Keratinocyte (primary cell): Measurements from ENCODE around the gene XPOT. TPM values are rescaled to one million over a fixed set of nuclear protein-coding genes. Genes with fewer than 3 reads are reported as not detected.
A peak's percentile ranks its signal among the peaks of the same experiment; 100 is the strongest.

Experiments used
- DNase-seq: peaks from one replicate; pipeline ENCODE4 v3.0.0-alpha.2; 2011; ENCODE audit warnings: low read depth, missing footprints, low spot score
- FAIRE-seq: peaks from 2 replicates; lab custom pipeline; 2011; peaks lifted over from hg19 to GRCh38; lab: Jason Lieb, UNC
- H2AFZ ChIP-seq: 2 replicates; pipeline ENCODE4 v1.6.0; 2012; ENCODE audit warnings: low read length, control low read depth, inconsistent platforms; ENCODE audit not compliant: control insufficient read depth
- H3K27ac ChIP-seq: 2 replicates; pipeline ENCODE4 v1.5.1; 2011; ENCODE audit warnings: low read length; ENCODE audit not compliant: control insufficient read depth, insufficient read depth
- H3K27me3 ChIP-seq: 3 replicates; pipeline ENCODE4 v1.6.0; 2011; ENCODE audit warnings: low read length; ENCODE audit not compliant: control insufficient read depth, insufficient read depth; ENCODE audit errors: extremely low read depth
- H3K36me3 ChIP-seq, 2 experiments: 2 replicates in 1 of 2; 3 replicates in 1 of 2; pipeline ENCODE4 v1.5.1; 2011; ENCODE audit warnings: low read length in 2 of 2, mild to moderate bottlenecking in 1 of 2; ENCODE audit not compliant: control insufficient read depth in 2 of 2, insufficient read depth in 2 of 2; ENCODE audit errors: extremely low read depth in 1 of 2
- H3K4me1 ChIP-seq: 3 replicates; pipeline ENCODE4 v1.5.1; 2011; ENCODE audit warnings: low read length; ENCODE audit not compliant: control insufficient read depth, insufficient read depth; ENCODE audit errors: extremely low read depth
- H3K4me2 ChIP-seq: 3 replicates; pipeline ENCODE4 v1.6.0; 2011; ENCODE audit warnings: low read depth, low read length; ENCODE audit not compliant: control insufficient read depth, insufficient read depth; ENCODE audit errors: extremely low read depth
- H3K4me3 ChIP-seq, 3 experiments: fragments of 200-600 bp in 1 of 3; sonication (generic) in 1 of 3; 2 replicates in 2 of 3; 3 replicates in 1 of 3; pipeline ENCODE4 v1.5.1; 2011 to 2016; ENCODE audit warnings: low read length in 3 of 3, mild to moderate bottlenecking in 3 of 3, control low read depth in 2 of 3, inconsistent platforms in 1 of 3, low read depth in 1 of 3, mixed read lengths in 1 of 3, mixed run types in 1 of 3, moderate library complexity in 1 of 3; ENCODE audit not compliant: control insufficient read depth in 2 of 3, insufficient read depth in 2 of 3; ENCODE audit errors: extremely low read depth in 1 of 3
- H3K79me2 ChIP-seq: 2 replicates; pipeline ENCODE4 v1.6.0; 2012; ENCODE audit warnings: low read length; ENCODE audit not compliant: control insufficient read depth, insufficient read depth
- H3K9ac ChIP-seq: 3 replicates; pipeline ENCODE4 v1.6.0; 2011; ENCODE audit warnings: low read length; ENCODE audit not compliant: control insufficient read depth, insufficient read depth; ENCODE audit errors: extremely low read depth
- H3K9me1 ChIP-seq: 3 replicates; pipeline ENCODE4 v1.6.0; 2011; ENCODE audit warnings: low read length; ENCODE audit not compliant: control insufficient read depth, insufficient read depth; ENCODE audit errors: extremely low read depth
- H3K9me3 ChIP-seq: 2 replicates; pipeline ENCODE4 v1.5.1; 2012; ENCODE audit warnings: low read depth, low read length; ENCODE audit not compliant: control insufficient read depth
- H4K20me1 ChIP-seq: 3 replicates; pipeline ENCODE4 v1.6.0; 2011; ENCODE audit warnings: low read length; ENCODE audit not compliant: control insufficient read depth, insufficient read depth; ENCODE audit errors: extremely low read depth
- CTCF ChIP-seq, 3 experiments: IDR thresholded peaks in 1 of 3; conservative IDR thresholded peaks in 1 of 3; optimal IDR thresholded peaks in 1 of 3; 2 replicates in 2 of 3; 3 replicates in 1 of 3; pipeline versions ENCODE3 to v1.5.1; 2011; ENCODE audit warnings: low read length in 3 of 3, mild to moderate bottlenecking in 3 of 3, moderate library complexity in 2 of 3, control low read depth in 1 of 3, inconsistent platforms in 1 of 3; ENCODE audit not compliant: insufficient read depth in 2 of 3; ENCODE audit errors: extremely low read depth in 1 of 3
- EZH2 ChIP-seq: IDR thresholded peaks from one replicate; pipeline ENCODE4 v1.6.1; 2012; ENCODE audit warnings: inconsistent platforms, mild to moderate bottlenecking, low read length, moderate library complexity
- dilution Hi-C: fragments of 300-500 bp; cut with MboI; formaldehyde crosslinking; loops from one replicate; pipeline ENCODE4 v1.7.0; 2020; ENCODE audit warnings: low sequenced_read_pairs; ENCODE audit not compliant: extremely low pct_ligation_motif_present
- polyA plus RNA-seq, 5 experiments: library from polyadenylated mRNA; depleted of rRNA in 3 of 5; stranded (reverse) in 3 of 5; stranded (forward) in 1 of 5; unstranded in 1 of 5; fragments of >200 nt; gene quantifications; 1 replicate in 1 of 5; 2 replicates in 3 of 5; 3 replicates in 1 of 5; pipeline versions ENCODE4 v1.2.1 to v1.2.3, GENCODE V29; 2011 to 2012; ENCODE audit warnings: missing spikeins in 2 of 5, low read depth in 1 of 5, low replicate concordance in 1 of 5

XPOT gene
- polyA plus RNA-seq, 1 donor (not counting 4 experiments of a cell fraction or from before 2014, with no cell fraction given): 93.8 TPM

DNA sequence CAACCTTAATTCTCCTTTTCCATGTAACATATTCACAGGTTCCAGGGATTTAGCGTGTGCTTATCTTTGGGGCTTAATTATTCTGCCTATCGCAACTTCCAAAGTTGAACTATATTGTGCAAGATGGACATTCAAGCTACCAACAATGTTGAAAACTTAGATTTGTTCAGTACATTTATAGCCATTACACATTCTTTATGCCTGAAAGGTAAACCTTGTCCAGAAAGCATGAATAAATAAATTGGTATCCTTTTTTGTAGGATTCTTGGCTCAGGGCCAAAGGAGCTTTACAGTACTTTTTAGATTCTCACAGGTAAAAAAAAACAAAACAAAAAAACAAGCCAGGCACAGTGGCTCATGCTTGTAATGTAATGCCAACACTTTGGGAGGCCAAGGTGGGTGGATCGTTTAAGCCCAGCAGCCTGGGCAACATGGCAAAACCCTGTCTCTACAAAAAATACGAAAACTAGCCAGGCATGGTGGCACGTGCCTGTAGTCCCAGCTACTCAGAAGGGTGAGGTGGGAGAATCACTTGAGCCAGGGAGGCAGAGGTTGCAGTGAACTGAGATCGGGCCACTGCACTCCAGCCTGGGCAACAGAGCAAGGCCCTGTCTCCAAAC is 16.9 kb upstream of the XPOT start:
- Histone ChIP-seq H3K27me3 (no peaks in the 10 kb centered on the region), H3K4me3 (no peak overlapping the region), H3K4me1 (peaks cover 22% of the 10 kb centered on the region), H3K4me2 (no peak overlapping the region), H3K9ac (no peak overlapping the region), H3K36me3 (no peaks in the 10 kb centered on the region), H4K20me1 (no peaks in the 10 kb centered on the region), H3K9me1 (no peaks in the 10 kb centered on the region), H3K79me2 (no peaks in the 10 kb centered on the region), H2AFZ (no peak overlapping the region), H3K9me3 (no peaks in the 10 kb centered on the region), H3K27ac (no peak overlapping the region)
- TF ChIP-seq EZH2 (no peak), CTCF (optimal IDR thresholded peaks at IDR 0.05 in 1 of 3, IDR thresholded peaks at IDR 0.05 in 1 of 3, conservative IDR thresholded peaks at IDR 0.05 in 1 of 3; ENCODE audit: extremely low read depth in 1 of 3, insufficient read depth in 2 of 3, low read length in 3 of 3) (no peak)
- DNase-seq (no peak), FAIRE-seq (no peak)
- dilution Hi-C loops: no loop called here

- H3K79me2 ChIP-seq: no peaks in the 10 kb centered on the region
- no peak overlapping the region for H3K9ac ChIP-seq
- H3K4me1 ChIP-seq: peaks cover 22% of the 10 kb centered on the region
- FAIRE-seq: no peak
- dilution Hi-C loops: no loop called here
- no peak overlapping the region for H3K4me3 ChIP-seq
- H3K4me2 ChIP-seq: peak overlapping the region; percentile 24
- H3K27me3 ChIP-seq: no peaks in the 10 kb centered on the region
- no peaks in the 10 kb centered on the region for H3K36me3 ChIP-seq
- H3K9me1 ChIP-seq: no peaks in the 10 kb centered on the region
- H2AFZ ChIP-seq: peak overlapping the region; percentile 74
- H4K20me1 ChIP-seq: no peaks in the 10 kb centered on the region
- no peak for DNase-seq
- no peak for TF ChIP-seq EZH2
- no peak for TF ChIP-seq CTCF (optimal IDR thresholded peaks at IDR 0.05 in 1 of 3, IDR thresholded peaks at IDR 0.05 in 1 of 3, conservative IDR thresholded peaks at IDR 0.05 in 1 of 3; ENCODE audit: extremely low read depth in 1 of 3, insufficient read depth in 2 of 3, low read length in 3 of 3)
- no peak overlapping the region for H3K27ac ChIP-seq
- no peaks in the 10 kb centered on the region for H3K9me3 ChIP-seq
Measured at GRCh38 chr12:64389154-64389553, 15.0 kb upstream of the XPOT start.
